Mammary epithelial cell (primary cell): ENCODE results near the gene USP44.

ENCODE experiments used
- EZH2 ChIP-seq: IDR thresholded peaks from 2 replicates; pipeline ENCODE4 v1.6.1; 2012; ENCODE audit warnings: low read length, inconsistent platforms, borderline replicate concordance
- TF ChIP-seq, protein P1 (sequence below), 2 donors: IDR thresholded peaks in 1 of 2; conservative IDR thresholded peaks in 1 of 2; 2 replicates each; pipeline ENCODE4 v1.5.1; 2011 to 2012; ENCODE audit warnings: inconsistent platforms in 2 of 2, low read length in 2 of 2, mild to moderate bottlenecking in 2 of 2, control low read depth in 1 of 2, low read depth in 1 of 2; ENCODE audit not compliant: insufficient read depth in 1 of 2; ENCODE audit errors: extremely low read depth in 1 of 2

- no peak for TF ChIP-seq EZH2
- TF ChIP-seq, protein P1, sequence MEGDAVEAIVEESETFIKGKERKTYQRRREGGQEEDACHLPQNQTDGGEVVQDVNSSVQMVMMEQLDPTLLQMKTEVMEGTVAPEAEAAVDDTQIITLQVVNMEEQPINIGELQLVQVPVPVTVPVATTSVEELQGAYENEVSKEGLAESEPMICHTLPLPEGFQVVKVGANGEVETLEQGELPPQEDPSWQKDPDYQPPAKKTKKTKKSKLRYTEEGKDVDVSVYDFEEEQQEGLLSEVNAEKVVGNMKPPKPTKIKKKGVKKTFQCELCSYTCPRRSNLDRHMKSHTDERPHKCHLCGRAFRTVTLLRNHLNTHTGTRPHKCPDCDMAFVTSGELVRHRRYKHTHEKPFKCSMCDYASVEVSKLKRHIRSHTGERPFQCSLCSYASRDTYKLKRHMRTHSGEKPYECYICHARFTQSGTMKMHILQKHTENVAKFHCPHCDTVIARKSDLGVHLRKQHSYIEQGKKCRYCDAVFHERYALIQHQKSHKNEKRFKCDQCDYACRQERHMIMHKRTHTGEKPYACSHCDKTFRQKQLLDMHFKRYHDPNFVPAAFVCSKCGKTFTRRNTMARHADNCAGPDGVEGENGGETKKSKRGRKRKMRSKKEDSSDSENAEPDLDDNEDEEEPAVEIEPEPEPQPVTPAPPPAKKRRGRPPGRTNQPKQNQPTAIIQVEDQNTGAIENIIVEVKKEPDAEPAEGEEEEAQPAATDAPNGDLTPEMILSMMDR (conservative IDR thresholded peaks at IDR 0.05 in 1 of 2, IDR thresholded peaks at IDR 0.05 in 1 of 2; ENCODE audit: extremely low read depth in 1 of 2, insufficient read depth in 1 of 2, low read depth in 1 of 2, low read length in 2 of 2): no peak
These were observed 76.7 kb downstream of the USP44 start for GRCh38 chr12:95474660-95474958.
